GM18511 (cell line): ENCODE data around the gene MASP2.
"Not testable (repeated sequence)": the region's sequence is repeated elsewhere in the genome, so short reads cannot be mapped to it uniquely, and the experiment has no call there.

ENCODE experiments used
- ATAC-seq: cut with Tn5 transposase; IDR thresholded peaks from one replicate; pipeline ENCODE4 v1.9.1; 2021; ENCODE audit warnings: mild to moderate bottlenecking, moderate library complexity; ENCODE audit not compliant: unreplicated experiment

The MASP2 gene

DNA sequence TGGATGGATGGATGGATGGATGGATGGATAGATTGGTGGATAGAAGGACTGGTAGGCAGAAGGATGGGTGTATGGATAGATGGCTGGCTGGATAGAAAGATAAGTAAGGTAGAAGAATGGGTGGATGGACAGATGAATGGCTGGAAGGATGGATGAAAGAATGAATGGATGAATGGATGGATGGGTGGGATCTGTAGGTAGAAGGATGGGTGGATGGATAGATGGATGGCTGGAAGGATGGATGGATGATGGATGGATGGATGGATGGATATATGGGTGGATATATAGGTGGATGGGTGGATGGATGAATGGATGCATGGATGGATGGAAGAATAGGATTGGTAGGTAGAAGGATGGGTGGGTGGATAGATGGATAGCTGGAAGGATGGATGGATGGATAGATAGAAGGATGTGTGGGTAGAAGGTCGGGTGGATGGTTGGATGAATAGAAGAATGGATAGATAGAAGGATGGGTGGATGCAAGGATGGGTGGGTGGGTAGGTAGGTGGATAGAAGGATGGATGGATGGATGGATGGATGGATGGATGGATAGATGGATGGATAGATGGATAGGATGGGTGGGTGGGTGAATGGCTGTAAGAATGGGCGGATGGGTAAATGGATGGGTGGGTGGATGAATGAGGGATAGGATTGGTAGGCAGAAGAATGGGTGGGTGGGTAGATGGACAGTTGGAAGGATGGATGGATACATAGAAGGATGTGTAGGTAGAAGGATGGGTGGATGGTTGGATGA is 7.5 kb downstream of the MASP2 start:
- no peak for ATAC-seq

DNA sequence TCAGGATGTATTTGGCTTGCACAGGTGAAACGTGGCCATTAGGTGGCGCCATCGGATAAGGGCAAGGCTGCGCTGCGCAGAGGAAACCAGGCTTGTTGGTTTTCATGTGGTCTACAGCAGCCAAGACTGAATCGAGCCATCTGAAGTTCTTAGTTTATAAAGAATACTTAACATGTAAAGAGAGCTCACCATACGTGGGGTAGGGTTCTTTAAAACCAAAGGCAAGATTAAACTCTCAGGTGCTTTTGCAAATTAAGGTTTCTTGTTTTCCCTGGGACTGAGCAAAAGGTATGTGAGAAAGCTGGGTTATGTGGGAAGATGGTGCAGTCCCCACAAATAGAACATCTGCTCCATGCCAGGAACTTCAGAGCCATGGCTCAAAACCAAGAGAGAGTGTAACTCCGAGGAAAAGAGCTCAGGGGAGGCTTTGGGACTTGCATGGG is 9.3 kb downstream of the MASP2 start:
- ATAC-seq, result no peak

- ATAC-seq, result not testable (repeated sequence)
These were observed 9.9 kb downstream of the MASP2 start for GRCh38 chr1:11037019-11037739.

- no peak for ATAC-seq
These were observed 15.3 kb downstream of the MASP2 start for GRCh38 chr1:11031624-11032262.

GRCh38 chr1:11030865-11031264 is 16.2 kb downstream of the MASP2 start:
- no peak for ATAC-seq

GRCh38 chr1:11028018-11028417 is 19.0 kb downstream of the MASP2 start:
- no peak for ATAC-seq

DNA sequence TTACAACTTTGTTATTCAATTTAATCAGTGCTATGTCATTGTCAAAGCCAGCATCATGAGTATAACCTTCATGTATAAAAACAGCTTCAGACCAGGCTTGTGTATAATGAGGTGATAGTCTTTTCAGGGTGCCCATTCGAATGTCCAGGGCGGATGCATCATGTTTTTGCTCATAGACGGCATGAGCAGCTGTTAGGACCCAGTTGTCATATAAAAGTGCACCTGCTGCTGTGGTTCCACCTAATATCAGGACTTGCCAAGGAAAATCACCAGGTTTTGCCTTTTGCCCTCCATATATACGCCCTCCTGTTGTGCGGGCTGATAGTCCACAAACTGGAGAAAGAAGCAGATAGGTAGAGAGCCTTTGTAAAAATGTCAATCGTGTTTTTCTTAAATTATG is 19.7 kb downstream of the MASP2 start:
- no peak for ATAC-seq

GRCh38 chr1:11026903-11027302 is 20.1 kb downstream of the MASP2 start:
- no peak for ATAC-seq

GRCh38 chr1:11026052-11026451 is 21.0 kb downstream of the MASP2 start:
- no peak for ATAC-seq

DNA sequence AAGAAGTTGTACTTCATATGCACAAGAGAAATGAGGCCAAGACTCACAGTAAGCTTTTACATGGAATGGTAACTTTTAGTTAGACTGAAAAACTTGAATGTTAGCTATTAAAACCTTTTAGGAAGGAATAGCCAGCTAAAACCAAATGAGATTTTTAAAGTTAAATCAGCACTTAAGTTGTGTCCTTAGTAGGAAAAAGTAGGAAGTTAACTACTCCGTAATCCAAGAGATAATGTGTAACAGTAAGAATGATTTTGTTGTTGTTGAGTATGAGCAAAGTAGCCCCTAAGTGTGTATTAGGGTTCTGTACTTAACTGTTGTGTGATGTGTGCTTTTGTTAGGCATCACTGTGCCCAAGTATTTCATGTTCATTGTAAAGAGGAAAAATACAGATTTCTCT is 21.4 kb downstream of the MASP2 start:
- no peak for ATAC-seq

DNA sequence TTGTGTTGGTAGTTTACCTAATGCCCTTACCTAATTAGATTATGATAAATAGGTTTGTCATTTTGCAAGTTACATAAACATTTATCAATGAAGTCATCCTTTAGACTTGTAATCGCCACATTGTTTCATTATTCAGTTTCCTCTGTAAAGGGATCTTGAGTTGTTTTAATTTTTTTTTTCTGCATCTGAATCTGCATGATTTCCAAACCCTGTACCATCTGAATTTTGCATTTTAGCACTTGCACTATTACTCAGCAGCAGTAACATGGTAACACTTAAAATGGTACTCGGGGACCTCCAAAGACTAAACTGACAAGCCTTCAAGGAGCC is 22.2 kb downstream of the MASP2 start:
- ATAC-seq, result no peak

GRCh38 chr1:11024154-11024873 is 22.7 kb downstream of the MASP2 start:
- ATAC-seq, result no peak

DNA sequence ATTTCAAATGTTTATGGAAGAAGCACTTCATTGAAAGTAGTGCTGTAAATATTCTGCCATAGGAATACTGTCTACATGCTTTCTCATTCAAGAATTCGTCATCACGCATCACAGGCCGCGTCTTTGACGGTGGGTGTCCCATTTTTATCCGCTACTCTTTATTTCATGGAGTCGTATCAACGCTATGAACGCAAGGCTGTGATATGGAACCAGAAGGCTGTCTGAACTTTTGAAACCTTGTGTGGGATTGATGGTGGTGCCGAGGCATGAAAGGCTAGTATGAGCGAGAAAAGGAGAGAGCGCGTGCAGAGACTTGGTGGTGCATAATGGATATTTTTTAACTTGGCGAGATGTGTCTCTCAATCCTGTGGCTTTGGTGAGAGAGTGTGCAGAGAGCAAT is 23.8 kb downstream of the MASP2 start:
- ATAC-seq, result no peak

- ATAC-seq, result no peak
These were observed 27.1 kb downstream of the MASP2 start for GRCh38 chr1:11019971-11020370.

DNA sequence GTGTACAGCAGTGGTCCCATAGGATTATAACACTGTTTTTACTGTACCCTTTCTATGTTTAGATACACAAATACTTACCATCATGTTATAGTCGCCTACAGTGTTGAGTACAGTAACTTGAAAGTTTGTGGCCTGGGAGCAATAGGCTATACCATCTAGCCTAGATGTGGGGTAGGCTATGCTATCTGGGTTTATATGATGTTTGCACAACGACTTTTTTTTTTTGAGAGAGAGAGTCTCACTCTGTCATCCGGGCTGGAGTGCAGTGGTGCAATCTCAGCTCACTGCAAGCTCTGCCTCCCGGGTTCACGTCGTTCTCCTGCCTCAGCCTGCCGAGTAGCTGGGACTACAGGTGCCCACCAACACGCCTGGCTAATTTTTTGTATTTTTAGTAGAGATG is 27.7 kb downstream of the MASP2 start:
- ATAC-seq, result not testable (repeated sequence)

- ATAC-seq, result no peak
These were observed 33.9 kb downstream of the MASP2 start for GRCh38 chr1:11013160-11013531.

DNA sequence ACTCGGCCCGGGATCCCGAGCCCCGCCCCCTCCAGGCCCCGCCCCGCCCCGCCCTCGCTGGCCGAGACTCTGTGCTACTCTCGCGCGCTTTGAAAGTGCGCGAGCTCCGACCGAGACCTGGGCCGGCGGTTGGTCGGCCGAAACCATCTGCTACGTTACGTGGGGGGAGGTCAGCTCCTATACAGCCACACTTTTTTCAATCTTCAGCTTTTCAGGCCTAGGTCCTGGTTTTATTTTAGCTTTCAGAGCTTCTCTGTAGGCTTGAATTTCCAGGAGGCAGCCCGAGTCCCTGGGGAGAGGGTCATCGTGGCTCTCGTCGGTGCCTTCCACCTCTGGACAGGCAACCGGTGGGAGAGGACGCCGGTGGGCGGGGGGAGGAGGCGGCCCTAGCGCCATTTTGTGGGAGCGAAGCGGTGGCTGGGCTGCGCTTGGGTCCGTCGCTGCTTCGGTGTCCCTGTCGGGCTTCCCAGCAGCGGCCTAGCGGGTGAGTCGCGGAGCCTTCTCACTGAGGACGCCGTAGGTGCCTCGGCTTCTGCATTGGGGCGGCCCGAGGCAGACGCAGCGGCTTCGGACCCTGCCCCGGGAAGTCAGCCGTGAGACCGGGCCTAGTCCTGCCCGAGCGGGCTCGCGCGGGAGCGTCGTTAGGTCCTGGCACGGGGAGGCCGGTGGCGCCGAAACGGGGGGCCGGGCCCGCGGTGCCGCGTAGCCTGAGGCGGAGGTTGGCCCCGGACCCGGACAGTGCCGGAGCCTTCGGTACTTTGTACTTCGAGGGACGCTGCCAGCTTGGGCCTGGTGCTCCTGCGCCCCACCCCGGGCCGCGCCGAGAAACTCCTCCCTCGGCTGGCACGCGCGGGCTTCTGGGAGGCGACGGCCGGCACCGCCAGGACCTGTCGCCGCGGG is 34.5 kb downstream of the MASP2 start, which contains the start of gene TARDBP:
Gene TARDBP, plus strand, starts transcription at position 395 of the 900 bp plus-strand sequence. CDS start 1,074 bp downstream, outside the sequence.
- peak; percentile 95 for ATAC-seq

DNA sequence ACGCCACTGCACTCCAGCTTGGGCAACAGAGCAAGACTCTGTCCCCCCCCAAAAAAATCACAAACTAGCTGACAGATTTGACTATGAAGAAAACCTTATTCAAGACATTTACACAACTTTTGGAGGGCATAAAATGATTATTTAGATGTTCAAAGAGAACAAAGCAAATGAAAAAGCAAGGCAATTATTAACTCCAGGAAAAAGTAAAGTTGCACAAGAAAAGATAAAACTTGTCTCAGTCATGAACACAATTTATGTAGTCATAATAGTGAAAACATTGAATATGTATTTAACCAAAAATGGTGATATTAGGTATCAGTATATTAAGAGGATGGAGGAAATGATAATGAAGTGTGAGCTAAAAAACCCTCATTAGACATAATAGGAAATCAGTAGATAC is 46.5 kb downstream of the MASP2 start:
- ATAC-seq, result no peak

DNA sequence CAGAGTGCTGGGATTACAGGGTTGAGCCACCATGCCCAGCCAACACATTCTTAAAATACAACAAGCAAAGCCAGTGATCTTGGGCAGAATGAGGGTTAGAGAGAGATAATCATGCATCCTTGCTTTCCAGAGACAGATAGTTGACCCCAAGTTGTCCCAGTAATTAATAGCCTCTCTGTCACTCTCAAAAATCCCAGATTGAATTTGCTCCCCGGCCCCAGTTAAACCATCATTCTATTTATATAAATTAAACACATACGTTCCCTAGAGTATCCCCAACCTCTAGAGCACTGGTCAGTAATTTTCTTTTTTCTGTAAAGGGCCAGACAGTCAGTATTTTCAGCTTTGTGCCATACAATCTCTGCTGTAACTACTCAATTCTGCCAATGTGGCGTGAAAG is 50.9 kb downstream of the MASP2 start:
- ATAC-seq, result no peak

DNA sequence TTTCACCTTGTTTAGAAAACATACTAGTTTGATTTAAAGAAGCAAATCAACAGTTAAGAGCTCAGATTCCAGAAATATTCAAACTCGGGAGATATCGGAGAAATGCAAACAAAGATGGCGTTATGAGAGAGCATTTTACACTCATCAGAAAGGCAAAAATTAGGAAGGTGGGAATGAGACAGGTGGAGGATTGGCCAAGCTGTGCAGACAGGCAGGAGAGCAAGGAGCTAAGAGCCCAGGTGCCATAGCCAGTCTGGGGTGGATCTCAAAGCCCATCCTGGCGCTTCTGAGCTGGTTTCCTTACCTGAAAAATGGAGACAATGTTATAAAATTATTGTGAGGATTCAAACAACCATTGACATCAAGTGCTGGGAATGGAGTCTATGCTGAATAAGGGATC is 54.2 kb downstream of the MASP2 start:
- no peak for ATAC-seq
